ENCODE measurements around the gene MYO1B. TPM values are rescaled to one million over a fixed set of nuclear protein-coding genes. Genes with fewer than 3 reads are reported as not detected.

The MYO1B gene
- total and polyA plus RNA-seq, 2 of the 8 experiments (the other 6 are each of a cell fraction or from before 2014, with no cell fraction given): 15.5 to 61.2 TPM

- no peak for TF ChIP-seq ASH2L (IDR thresholded peaks at IDR 0.05; ENCODE audit: low read length)
Measured at GRCh38 chr2:191199929-191200512, 45.2 kb upstream of the MYO1B start (continued).

Measured in H1 (cell line).